Amniotic epithelial cell (primary cell): ENCODE measurements around the gene SLC6A9.

ENCODE experiments used
- DNase-seq: peaks from one replicate; pipeline ENCODE4 v3.0.0-alpha.2; 2010; ENCODE audit warnings: low read depth

The SLC6A9 gene

DNA sequence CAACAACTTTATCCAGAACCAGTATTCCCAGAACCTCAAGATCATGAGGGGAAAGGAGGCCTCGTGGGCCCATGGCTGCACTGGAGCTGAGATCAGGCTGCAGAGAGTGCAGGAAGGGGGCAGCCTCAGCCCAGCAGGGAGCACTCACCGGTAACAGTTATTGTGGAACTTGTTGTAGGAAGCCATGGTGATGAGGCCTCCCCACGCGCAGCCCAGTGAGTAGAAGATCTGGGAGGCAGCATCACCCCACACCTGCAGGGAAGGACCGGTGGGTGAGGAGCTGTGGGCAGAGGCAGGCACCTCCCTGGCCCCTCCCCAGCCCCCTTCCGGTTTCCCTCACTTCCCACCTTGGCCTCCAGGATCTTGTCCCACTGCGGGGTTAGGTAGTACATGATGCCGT is 29.1 kb downstream of the SLC6A9 start:
- DNase-seq = no peak

DNA sequence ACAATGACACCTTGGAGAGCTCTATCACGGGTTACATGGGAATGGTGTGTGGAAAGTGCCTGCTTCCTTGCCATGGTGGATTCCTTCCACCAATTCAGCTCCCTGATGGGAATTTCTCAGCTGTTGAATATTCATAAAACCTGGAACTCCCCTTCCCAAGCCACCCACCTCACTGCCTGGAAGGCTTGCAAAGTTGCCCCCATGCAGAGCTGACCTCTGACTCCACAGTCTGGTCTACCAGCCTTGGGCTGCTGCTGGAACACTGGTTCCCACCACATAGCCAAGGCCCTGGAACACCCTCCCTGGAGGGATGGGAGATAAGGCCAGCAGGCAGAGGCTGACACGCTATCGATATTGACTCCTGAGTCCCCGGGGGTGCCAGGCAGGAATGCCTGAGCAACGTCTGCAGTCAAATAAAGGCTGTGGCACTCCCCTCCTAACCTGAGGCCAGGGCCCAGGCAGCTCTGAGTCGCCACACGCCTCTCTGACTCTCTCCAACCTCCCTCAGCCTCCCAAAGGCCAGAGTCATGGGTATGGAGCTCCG is 31.1 kb downstream of the SLC6A9 start:
- DNase-seq = no peak

DNA sequence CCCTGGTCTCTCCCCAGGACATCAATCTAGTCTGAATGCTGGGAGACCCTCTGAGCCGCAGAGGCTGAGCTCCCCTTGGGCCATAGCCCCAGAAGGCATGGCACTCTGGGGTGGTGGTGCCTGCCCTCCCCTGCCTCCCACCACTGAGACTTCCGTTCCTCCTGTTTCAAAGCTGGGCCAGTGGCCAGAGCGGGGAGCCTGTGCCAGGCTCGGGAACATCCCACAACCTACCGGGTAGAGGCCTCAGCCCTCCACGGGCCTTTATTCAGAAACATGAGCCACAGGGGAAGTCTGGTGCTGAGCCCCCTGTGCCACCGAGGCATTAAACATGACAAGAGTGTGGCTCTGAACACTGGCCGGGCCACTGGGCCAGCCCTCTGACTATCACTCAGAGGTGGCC is 31.8 kb downstream of the SLC6A9 start:
- DNase-seq = no peak

GRCh38 chr1:43998000-43998378 is 33.3 kb downstream of the SLC6A9 start:
- no peak for DNase-seq

DNA sequence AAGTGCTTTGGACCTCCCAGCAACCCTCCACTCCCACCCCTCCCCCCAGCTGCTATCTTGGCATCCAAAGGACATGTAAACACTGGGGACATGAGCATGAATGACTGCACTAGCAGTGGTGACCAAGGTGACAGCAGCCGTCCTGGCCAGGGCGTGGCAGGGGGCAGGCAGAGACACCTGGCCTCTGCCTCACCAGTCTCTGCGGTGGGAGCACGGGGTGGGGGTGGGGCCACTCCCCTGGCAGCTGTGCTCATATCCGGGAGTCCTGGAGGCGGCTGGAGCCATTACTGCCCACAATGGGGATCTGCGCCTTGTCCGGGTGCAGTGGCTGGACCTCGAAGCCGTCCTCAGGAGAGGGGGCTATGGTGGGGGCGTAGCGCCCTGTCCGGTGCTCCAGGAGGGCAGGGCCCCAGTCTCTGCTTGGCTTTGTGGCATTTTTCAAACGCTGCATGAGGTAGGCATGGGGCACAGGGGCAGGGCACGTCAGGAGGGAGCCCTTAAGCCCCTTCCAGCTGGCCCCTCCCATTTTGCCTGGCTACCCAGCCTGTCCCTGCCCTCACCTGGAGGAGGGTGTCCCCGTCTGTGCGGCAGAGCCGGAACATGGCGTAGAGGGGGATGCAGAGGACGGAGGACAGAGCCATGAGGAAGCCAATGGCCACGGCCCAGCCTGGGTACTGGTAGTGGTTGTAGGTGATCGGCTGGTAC is 33.8 kb downstream of the SLC6A9 start:
- DNase-seq = no peak

GRCh38 chr1:43996733-43997115 is 34.5 kb downstream of the SLC6A9 start:
- DNase-seq = no peak

- DNase-seq = no peak
Observed at GRCh38 chr1:43995984-43996732, 35.1 kb downstream of the SLC6A9 start.

GRCh38 chr1:43994794-43995790 is 36.2 kb downstream of the SLC6A9 start:
- DNase-seq = no peak

DNA sequence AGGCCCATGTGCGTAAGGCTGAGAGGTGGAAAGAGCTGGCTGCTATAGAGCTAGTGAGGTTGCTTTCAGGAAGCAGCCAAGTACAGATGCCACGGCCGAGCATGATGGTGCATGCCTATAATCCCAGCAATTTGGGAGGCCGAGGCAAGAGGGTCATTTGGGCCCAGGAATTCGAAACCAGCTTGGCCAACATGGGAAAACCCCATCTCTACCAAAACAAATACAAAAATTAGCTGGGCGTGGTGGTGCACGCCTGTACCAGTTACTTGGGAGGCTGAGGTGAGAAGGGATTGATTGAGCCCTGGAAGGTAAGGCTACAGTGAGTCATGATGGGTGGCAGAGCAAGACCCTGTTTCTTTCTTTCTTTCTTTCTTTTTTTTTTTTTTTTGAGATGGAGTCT is 37.2 kb downstream of the SLC6A9 start:
- no peak for DNase-seq

DNA sequence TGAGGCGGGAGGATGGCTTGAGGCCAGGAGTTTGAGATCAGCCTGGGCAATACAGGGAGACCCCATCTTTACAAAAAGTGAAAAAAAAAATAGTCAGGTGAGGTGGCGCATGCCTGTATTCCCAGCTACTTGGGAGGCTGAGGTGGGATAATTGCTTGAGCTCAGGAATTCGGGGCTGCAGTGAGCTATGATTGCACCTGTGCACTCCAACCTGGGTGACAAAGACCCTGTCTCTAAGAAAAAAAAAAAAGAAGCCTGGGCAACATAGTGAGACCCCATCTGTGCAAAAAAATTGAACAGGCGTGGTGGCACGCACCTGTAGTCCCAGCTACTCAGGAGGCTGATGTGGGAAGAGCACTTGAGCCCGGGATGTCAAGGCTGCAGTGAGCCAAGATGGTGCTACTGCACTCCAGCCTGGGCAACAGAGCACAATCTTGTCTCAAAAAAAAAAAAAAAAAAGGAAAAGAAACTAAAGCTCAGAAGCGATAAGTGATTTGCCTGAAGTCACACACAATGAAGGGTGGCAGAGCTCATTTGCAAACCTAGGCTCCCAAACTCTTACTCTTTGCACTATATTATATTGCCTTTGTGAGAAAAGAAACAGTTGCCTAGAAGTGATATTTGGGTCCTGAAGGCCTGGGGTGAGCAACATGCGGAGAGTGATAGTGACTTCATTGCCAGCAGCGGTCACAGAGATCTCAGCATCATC is 37.9 kb downstream of the SLC6A9 start:
- no peak for DNase-seq

GRCh38 chr1:43992232-43992995 is 38.8 kb downstream of the SLC6A9 start:
- DNase-seq = no peak

- peak; percentile 68 for DNase-seq
Observed at GRCh38 chr1:43991476-43992231, 39.6 kb downstream of the SLC6A9 start, which contains the start of gene CCDC24. TSS of gene CCDC24 (plus strand) at chr1:43991599. CDS start at chr1:43991879, 280 bp downstream.

DNA sequence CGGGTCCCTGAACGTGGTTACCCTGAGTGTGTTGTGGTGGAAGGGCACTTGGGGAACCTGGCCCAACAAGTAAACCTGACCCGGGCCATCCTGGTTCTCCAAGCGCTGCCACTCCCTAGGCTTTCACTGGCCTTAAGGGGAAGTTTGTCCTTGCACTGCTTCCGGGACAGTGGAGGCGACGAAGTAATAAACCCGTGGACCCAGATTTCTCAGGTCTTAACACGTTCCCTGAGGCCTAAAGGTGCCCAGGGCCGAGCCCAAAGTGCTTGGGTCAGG is 40.1 kb downstream of the SLC6A9 start:
- DNase-seq = no peak

GRCh38 chr1:43990271-43991199 is 40.7 kb downstream of the SLC6A9 start:
- DNase-seq = no peak

- peak; percentile 11 for DNase-seq
Observed at GRCh38 chr1:43987159-43987902, 43.9 kb downstream of the SLC6A9 start.

GRCh38 chr1:43986712-43987111 is 44.5 kb downstream of the SLC6A9 start:
- no peak for DNase-seq

- no peak for DNase-seq
Observed at GRCh38 chr1:43985984-43986595, 45.2 kb downstream of the SLC6A9 start.

DNA sequence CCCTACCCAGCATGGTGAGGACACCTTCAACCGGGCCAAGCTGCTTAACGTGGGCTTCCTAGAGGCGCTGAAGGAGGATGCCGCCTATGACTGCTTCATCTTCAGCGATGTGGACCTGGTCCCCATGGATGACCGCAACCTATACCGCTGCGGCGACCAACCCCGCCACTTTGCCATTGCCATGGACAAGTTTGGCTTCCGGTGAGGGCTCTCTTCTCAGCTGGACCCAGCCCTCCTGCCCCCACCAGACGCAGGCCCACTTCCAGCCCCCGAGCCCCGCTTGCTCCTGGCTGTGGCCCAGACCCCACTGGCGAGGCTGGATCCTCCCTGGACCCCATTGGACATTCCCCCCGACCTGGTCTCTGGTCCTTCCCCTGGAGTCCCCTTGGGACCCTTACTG is 46.4 kb downstream of the SLC6A9 start:
- no peak for DNase-seq
